ENCODE results near the gene RASAL2. TPM values are rescaled to one million over a fixed set of nuclear protein-coding genes. Genes with fewer than 3 reads are reported as not detected.

The RASAL2 gene
- total and polyA plus RNA-seq, 10 donors = 0.42 to 24.4 (median 14.6) TPM

DNA sequence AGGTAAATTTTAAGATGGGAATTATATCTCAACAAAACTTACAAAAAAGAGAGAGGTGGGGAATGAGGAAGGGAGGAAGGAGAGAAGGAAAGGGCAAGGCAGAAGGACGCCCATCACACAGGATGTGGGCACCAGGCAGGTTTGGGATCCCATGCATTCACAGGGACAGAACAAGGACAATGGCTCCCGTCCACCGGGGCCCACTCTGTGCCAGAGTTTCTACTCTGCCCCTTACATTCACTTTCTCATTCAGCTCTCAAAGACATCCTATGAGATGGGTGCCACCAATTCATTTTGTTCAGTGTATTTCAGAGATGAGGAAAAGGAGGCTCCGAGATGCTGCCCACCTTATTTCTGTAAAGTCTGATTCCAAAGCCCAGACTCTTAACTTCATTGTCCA lies 395.5 kb downstream of the RASAL2 start:
- Histone ChIP-seq H3K9me3 (no peaks in the 10 kb centered on the region), H3K4me3 (no peak overlapping the region), H3K27ac (no peak overlapping the region), H3K36me3 (no peaks in the 10 kb centered on the region), H3K27me3 (replicated peaks in 1 of 7) (peaks cover 0 to 20% (median 0%) of the 10 kb centered on the region in 7 donors), H3K4me1 (peaks cover 0 to 31% (median 17%) of the 10 kb centered on the region in 6 donors)
- no peak for DNase-seq
- WGBS, 5 donors = 80 to 90% (median 87%) methylated on average over 4 of the region's 4 CpGs
- TF ChIP-seq POLR2A (IDR thresholded peaks at IDR 0.05) (no peak), POLR2AphosphoS5 (IDR thresholded peaks at IDR 0.05) (no peak)
- TF ChIP-seq, protein P1, sequence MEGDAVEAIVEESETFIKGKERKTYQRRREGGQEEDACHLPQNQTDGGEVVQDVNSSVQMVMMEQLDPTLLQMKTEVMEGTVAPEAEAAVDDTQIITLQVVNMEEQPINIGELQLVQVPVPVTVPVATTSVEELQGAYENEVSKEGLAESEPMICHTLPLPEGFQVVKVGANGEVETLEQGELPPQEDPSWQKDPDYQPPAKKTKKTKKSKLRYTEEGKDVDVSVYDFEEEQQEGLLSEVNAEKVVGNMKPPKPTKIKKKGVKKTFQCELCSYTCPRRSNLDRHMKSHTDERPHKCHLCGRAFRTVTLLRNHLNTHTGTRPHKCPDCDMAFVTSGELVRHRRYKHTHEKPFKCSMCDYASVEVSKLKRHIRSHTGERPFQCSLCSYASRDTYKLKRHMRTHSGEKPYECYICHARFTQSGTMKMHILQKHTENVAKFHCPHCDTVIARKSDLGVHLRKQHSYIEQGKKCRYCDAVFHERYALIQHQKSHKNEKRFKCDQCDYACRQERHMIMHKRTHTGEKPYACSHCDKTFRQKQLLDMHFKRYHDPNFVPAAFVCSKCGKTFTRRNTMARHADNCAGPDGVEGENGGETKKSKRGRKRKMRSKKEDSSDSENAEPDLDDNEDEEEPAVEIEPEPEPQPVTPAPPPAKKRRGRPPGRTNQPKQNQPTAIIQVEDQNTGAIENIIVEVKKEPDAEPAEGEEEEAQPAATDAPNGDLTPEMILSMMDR (IDR thresholded peaks at IDR 0.05 in 8 of 11, conservative IDR thresholded peaks at IDR 0.05 in 3 of 11) = no peak
- intact Hi-C loops (cut with DNase I; ENCODE audit: low total_unique reads) = no loop called here

DNA sequence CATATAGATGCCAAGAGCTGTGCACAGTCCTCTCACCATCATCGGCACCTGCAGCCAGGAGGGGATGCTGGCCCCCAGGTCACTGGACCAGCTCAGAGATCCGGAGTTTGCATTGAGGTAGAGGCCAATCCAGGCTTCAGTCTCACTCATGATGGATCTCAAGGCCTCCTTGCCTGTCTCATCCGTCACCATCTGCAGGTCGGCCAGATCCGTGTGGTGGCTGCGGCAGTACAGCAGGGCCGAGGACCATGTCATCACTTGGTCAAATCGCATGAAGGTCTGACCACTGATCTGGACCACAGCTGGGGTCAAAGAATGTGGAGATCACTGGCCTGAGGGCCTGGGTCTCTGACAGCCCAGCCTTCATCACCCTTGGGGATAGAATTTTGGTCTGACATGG lies 396.2 kb downstream of the RASAL2 start:
- TF ChIP-seq, protein P1 (IDR thresholded peaks at IDR 0.05 in 8 of 11, conservative IDR thresholded peaks at IDR 0.05 in 3 of 11) = no peak
- TF ChIP-seq POLR2A (IDR thresholded peaks at IDR 0.05) (no peak), POLR2AphosphoS5 (IDR thresholded peaks at IDR 0.05) (no peak)
- intact Hi-C loops (cut with DNase I; ENCODE audit: low total_unique reads) = no loop called here
- Histone ChIP-seq H3K4me3 (no peak overlapping the region), H3K4me1 (peaks cover 0 to 24% (median 17%) of the 10 kb centered on the region in 6 donors), H3K27me3 (replicated peaks in 1 of 7) (peaks cover 0 to 20% (median 0%) of the 10 kb centered on the region in 7 donors), H3K9me3 (no peaks in the 10 kb centered on the region), H3K27ac (no peak overlapping the region), H3K36me3 (no peaks in the 10 kb centered on the region)
- 93 to 97% (median 97%) methylated on average over 7 to 8 of the region's 8 CpGs for WGBS, 5 donors
- no peak for DNase-seq

DNA sequence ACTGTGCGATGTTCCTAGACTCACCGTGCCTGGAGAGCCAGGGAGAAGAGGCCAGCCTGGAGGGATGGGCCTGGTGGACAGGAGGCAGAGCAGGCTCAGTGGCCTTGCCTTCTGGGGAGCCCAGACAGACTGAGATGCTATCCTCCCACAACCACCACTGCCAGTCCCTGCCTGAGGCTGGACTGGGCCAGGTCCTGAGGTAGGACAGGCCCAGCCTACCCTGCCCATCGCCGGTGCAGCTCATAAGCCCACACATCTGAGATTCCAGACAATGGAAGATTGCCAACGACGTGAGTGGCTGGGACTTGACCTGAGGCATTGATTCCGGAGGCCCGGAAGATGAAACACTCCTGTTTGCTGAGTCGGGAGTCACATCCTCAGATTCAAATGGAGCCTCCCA lies 397.1 kb downstream of the RASAL2 start:
- Histone ChIP-seq H3K36me3 (no peaks in the 10 kb centered on the region), H3K9me3 (no peaks in the 10 kb centered on the region), H3K4me3 (no peak overlapping the region), H3K27me3 (replicated peaks in 1 of 7) (peaks cover 0 to 20% (median 0%) of the 10 kb centered on the region in 7 donors), H3K4me1 (peaks cover 0 to 16% (median 10%) of the 10 kb centered on the region in 6 donors), H3K27ac (no peak overlapping the region)
- intact Hi-C loops (cut with DNase I; ENCODE audit: low total_unique reads) = no loop called here
- WGBS, 5 donors = 75 to 92% (median 87%) methylated on average over 7 to 9 of the region's 9 CpGs
- TF ChIP-seq POLR2AphosphoS5 (IDR thresholded peaks at IDR 0.05) = no peak
- TF ChIP-seq, protein P1 (IDR thresholded peaks at IDR 0.05 in 8 of 11, conservative IDR thresholded peaks at IDR 0.05 in 3 of 11) = no peak
- TF ChIP-seq POLR2A (IDR thresholded peaks at IDR 0.05) = no peak
- no peak for DNase-seq

DNA sequence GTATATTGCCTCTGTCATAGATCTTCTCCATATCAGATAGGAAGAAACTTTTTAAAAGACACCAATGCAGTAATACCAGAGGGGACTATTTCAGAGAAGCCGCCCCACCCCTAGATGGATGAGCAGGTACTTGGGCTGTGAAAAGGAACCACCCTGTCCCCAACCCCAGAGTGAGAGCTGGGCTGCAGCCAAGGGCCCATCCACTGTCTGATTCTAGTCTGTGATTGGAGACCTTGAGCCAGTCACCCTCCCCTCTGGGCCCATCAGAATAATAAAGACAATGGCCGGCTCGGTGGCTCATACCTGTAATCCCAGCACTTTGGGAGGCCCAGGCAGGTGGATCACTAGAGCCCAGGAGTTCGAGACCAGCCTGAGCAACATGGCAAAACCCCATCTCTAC lies 397.8 kb downstream of the RASAL2 start:
- no peaks in the 10 kb centered on the region for H3K9me3 ChIP-seq
- intact Hi-C loops (cut with DNase I; ENCODE audit: low total_unique reads) = no loop called here
- peaks cover 0 to 8% (median 6%) of the 10 kb centered on the region in 6 donors for H3K4me1 ChIP-seq
- no peak overlapping the region for H3K27ac ChIP-seq
- no peak for TF ChIP-seq POLR2A (IDR thresholded peaks at IDR 0.05)
- TF ChIP-seq, protein P1 (IDR thresholded peaks at IDR 0.05 in 8 of 11, conservative IDR thresholded peaks at IDR 0.05 in 3 of 11) = no peak
- TF ChIP-seq POLR2AphosphoS5 (IDR thresholded peaks at IDR 0.05) = no peak
- no peak overlapping the region for H3K4me3 ChIP-seq
- peaks cover 0 to 15% (median 0%) of the 10 kb centered on the region in 7 donors for H3K27me3 ChIP-seq (replicated peaks in 1 of 7)
- 86 to 91% (median 89%) methylated on average over 4 of the region's 4 CpGs for WGBS, 5 donors
- DNase-seq = no peak
- H3K36me3 ChIP-seq = no peaks in the 10 kb centered on the region

All from spleen (tissue), 11 donors.